Right lobe of liver (tissue), 6 donors: ENCODE measurements around the gene CRAT. TPM values are rescaled to one million over a fixed set of nuclear protein-coding genes. Genes with fewer than 3 reads are reported as not detected.

Experiments used
- ATAC-seq, 4 donors: fragments of 200-7000 bp; cut with Tn5 transposase; one replicate each; pipeline ENCODE4 v1.9.1; 2020; ENCODE audit warnings: mild to moderate bottlenecking in 4 of 4, moderate library complexity in 4 of 4
- DNase-seq, 3 donors: peaks; one replicate each; pipeline ENCODE4 v3.0.0-alpha.2; 2020
- H3K27ac ChIP-seq, 3 donors: fragments of 200-600 bp; one replicate each; pipeline ENCODE4 v1.8.0; 2022
- H3K27me3 ChIP-seq, 2 donors: fragments of 200-600 bp; one replicate each; pipeline ENCODE4 v1.8.0; 2022
- H3K36me3 ChIP-seq, 4 donors: fragments of 200-600 bp; sonication (generic) in 1 of 4; one replicate each; pipeline versions ENCODE4 v1.5.1 to v1.8.0; 2017 to 2022; ENCODE audit warnings: control low read depth in 1 of 4
- H3K4me1 ChIP-seq, 4 donors: fragments of 200-600 bp; sonication (generic) in 1 of 4; one replicate each; pipeline versions ENCODE4 v1.5.1 to v1.8.0; 2017 to 2022; ENCODE audit warnings: control low read depth in 1 of 4
- H3K4me3 ChIP-seq, 3 donors: fragments of 200-600 bp; one replicate each; pipeline ENCODE4 v1.8.0; 2022
- H3K9me3 ChIP-seq, 4 donors: fragments of 200-600 bp; sonication (generic) in 1 of 4; one replicate each; pipeline versions ENCODE4 v1.5.1 to v1.8.0; 2017 to 2022; ENCODE audit warnings: control low read depth in 1 of 4
- CTCF ChIP-seq, 4 donors: fragments of 200-600 bp in 3 of 4; fragments of 450-650 bp in 1 of 4; IDR thresholded peaks; one replicate each; pipeline versions ENCODE4 v1.5.1 to v1.8.0; 2016 to 2022; ENCODE audit warnings: antibody characterized with exemption in 4 of 4, mild to moderate bottlenecking in 2 of 4
- POLR2A ChIP-seq: fragments of 450-650 bp; IDR thresholded peaks from one replicate; pipeline ENCODE4 v1.6.1; 2017; ENCODE audit warnings: antibody characterized with exemption, mild to moderate bottlenecking
- WGBS: methylation state at CpG from one replicate; pipeline ENCODE4 v1.1.6; 2018; ENCODE audit warnings: low coverage, low lambda C conversion rate; ENCODE audit not compliant: insufficient coverage; ENCODE audit errors: missing lambda C conversion rate; 5-methylcytosine and 5-hydroxymethylcytosine counted together
- intact Hi-C, 2 donors: fragments of 100-400 bp; cut with DNase I; formaldehyde crosslinking; loops; one replicate each; pipeline versions ENCODE4 v1.11.2 to v1.14.1; 2022
- total RNA-seq, 6 experiments: library from RNA; depleted of rRNA in 2 of 6; stranded (reverse); fragments of >200 nt in 2 of 6; fragmentation: NEBNext Ultra II Directional in 3 of 6; extraction: Animal tissue kit (Norgen Biotek cat#: 25700) in 3 of 6; gene quantifications; one replicate each; pipeline versions ENCODE4 v1.1.0 to v1.2.4, GENCODE V29; 2016 to 2023
- donor health status: DM: no; HTN: yes; CAD: no.
- donor health status: DM: no; HTN: no; CAD: no.
- donor health status: DM: no; HTN: no; CAD: no.
- donor health status: DM: no; HTN: yes; CAD: no.
- donor health status: DM: no; HTN: yes; CAD: no.

CRAT gene
- total RNA-seq, 6 experiments from 2014 or later, result 86.1 to 146 (median 104) TPM

DNA sequence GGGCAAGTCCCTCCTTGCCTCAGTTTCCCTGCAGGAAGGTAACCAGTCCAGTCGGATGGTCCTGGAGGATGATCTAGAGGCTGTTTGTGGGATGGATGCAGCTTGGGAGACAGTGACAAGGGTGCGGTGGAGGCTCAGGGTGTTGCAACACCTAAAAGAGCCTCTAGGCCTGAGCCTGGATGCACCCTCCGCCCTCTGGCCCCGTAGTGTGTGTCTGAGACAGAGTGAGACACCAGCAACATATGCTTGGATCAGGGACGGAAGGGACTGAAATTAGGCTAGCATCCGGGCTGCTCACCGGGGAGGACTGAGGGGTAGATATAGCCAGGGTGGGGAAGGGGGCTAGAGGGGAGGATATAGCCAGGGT lies 1.1 kb downstream of the CRAT start:
- 10% methylated on average over 7 of the region's 7 CpGs for WGBS
- H3K27ac ChIP-seq, result no peak overlapping the region
- intact Hi-C loops, result no loop called here
- H3K4me1 ChIP-seq, result peaks cover 0 to 32% (median 5%) of the 10 kb centered on the region in 4 donors
- H3K9me3 ChIP-seq, result no peaks in the 10 kb centered on the region
- ATAC-seq (peak; percentile 12 to 47 (median 22)), DNase-seq (peak in 1 of 3 donors; percentile 59)
- peaks cover 0 to 7% (median 0%) of the 10 kb centered on the region in 4 donors for H3K36me3 ChIP-seq
- no peaks in the 10 kb centered on the region for H3K27me3 ChIP-seq
- H3K4me3 ChIP-seq, result peak overlapping the region; percentile 67 to 93 (median 86)
- TF ChIP-seq POLR2A (no peak), CTCF (IDR thresholded peaks at IDR 0.05) (no peak)

GRCh38 chr9:129108805-129109536 lies 1.6 kb downstream of the CRAT start:
- Histone ChIP-seq H3K27me3 (no peaks in the 10 kb centered on the region), H3K9me3 (no peaks in the 10 kb centered on the region), H3K4me1 (peaks cover 0 to 26% (median 5%) of the 10 kb centered on the region in 4 donors), H3K36me3 (peaks cover 0 to 7% (median 0%) of the 10 kb centered on the region in 4 donors), H3K27ac (no peak overlapping the region), H3K4me3 (peak overlapping the region in 2 of 3 donors; percentile 67 to 86)
- intact Hi-C loops, result no loop called here
- TF ChIP-seq POLR2A (no peak), CTCF (IDR thresholded peaks at IDR 0.05) (no peak)
- 57% methylated on average over 9 of the region's 10 CpGs for WGBS
- no peak for DNase-seq
- ATAC-seq, result no peak

DNA sequence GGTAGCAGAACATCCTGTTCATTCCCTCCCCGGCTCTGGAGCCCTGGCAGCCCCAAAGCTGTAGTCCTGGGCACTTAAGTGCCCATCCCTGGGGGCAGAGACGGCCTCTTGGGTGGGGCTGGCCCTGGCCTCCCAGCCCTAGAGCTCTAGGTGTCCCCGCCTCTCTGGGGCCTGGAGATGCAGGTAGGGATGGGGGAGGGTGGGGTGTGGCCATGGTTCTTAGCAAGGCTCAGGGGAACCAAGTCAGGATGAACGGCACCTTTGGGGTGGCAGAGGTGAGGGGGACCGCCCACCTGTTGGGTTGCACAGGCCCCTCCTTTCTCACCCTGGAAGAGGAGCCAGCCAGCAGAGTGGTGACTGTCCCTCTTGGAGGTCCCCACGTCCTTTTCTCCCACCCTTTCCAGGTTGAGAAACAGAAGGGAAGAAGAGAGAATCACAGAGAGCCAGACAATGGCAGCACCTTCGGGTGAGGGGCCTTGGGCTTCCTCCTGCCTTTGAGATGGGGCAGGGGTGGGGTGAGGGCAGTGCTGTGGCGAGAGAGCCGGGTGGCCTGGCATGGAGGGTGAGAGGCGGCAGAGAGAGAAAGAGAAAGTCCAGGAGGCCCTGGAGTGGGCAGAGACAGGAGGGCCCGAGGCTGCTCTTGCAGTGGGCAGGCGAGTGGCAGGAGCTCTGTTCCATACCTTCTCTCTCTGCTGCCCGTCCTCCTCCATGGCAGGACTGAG lies 2.3 kb downstream of the CRAT start:
- H3K4me1 ChIP-seq, result peaks cover 0 to 22% (median 5%) of the 10 kb centered on the region in 4 donors
- no peak for TF ChIP-seq CTCF (IDR thresholded peaks at IDR 0.05)
- no peak for TF ChIP-seq POLR2A
- no peak overlapping the region for H3K4me3 ChIP-seq
- WGBS, result 84% methylated on average over 7 of the region's 13 CpGs
- no peaks in the 10 kb centered on the region for H3K27me3 ChIP-seq
- ATAC-seq (no peak), DNase-seq (no peak)
- peaks cover 0 to 7% (median 0%) of the 10 kb centered on the region in 4 donors for H3K36me3 ChIP-seq
- no peak overlapping the region for H3K27ac ChIP-seq
- intact Hi-C loops, result no loop called here
- H3K9me3 ChIP-seq, result no peaks in the 10 kb centered on the region

DNA sequence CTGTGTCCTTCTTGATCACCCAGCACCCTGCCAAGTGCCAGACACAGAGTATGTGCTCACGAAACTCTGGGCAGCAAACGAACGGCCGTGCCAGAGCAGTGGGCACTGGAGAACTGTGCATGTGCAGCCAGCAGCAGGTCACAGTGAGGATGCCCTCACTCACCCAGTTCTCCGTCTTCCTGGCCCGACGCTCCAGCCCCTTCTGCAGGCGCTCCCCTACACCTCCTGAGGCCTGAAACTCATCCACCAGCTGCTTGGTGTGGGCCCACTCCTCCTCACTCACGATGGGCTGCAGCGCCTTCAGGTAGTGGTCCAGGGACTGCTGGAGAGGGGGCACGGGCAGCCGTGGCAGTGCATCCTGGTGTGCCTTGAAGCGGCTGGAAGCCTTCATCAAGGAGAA lies 2.9 kb downstream of the CRAT start:
- Histone ChIP-seq H3K4me3 (no peak overlapping the region), H3K36me3 (peaks cover 0 to 7% (median 0%) of the 10 kb centered on the region in 4 donors), H3K27ac (no peak overlapping the region), H3K4me1 (peaks cover 0 to 22% (median 5%) of the 10 kb centered on the region in 4 donors), H3K27me3 (no peaks in the 10 kb centered on the region), H3K9me3 (no peaks in the 10 kb centered on the region)
- ATAC-seq, result no peak
- intact Hi-C loops, result no loop called here
- no CpG with 5 or more reads among the region's 13 CpGs for WGBS
- no peak for TF ChIP-seq POLR2A
- TF ChIP-seq CTCF (IDR thresholded peaks at IDR 0.05), result no peak
- DNase-seq, result no peak
